Lower leg skin (tissue), 4 donors: ENCODE measurements around the gene PPP3CB. TPM values are rescaled to one million over a fixed set of nuclear protein-coding genes. Genes with fewer than 3 reads are reported as not detected.

Experiments used
- DNase-seq, 2 donors: peaks; one replicate each; pipeline ENCODE4 v3.0.0-alpha.2; 2019; ENCODE audit warnings: low spot score in 2 of 2
- H3K4me3 ChIP-seq: fragments of 200-600 bp; sonication (generic); 2 replicates; pipeline ENCODE4 v1.5.1; 2017; ENCODE audit warnings: mild to moderate bottlenecking, low read depth; ENCODE audit not compliant: poor library complexity, severe bottlenecking
- POLR2A ChIP-seq, 2 donors: fragments of 450-650 bp; IDR thresholded peaks; one replicate each; pipeline ENCODE4 v1.6.1; 2016 to 2017; ENCODE audit warnings: antibody characterized with exemption in 2 of 2, mild to moderate bottlenecking in 1 of 2, moderate library complexity in 1 of 2
- WGBS, 2 donors: methylation state at CpG; one replicate each; pipeline ENCODE4 v1.1.5; 2018; 5-methylcytosine and 5-hydroxymethylcytosine counted together
- intact Hi-C: fragments of 100-400 bp; cut with DNase I; formaldehyde crosslinking; loops from one replicate; pipeline ENCODE4 v1.15.0; 2023; ENCODE audit warnings: low total_unique reads
- total RNA-seq, 4 donors: library from RNA; depleted of rRNA; stranded (reverse); fragments of >200 nt; gene quantifications; one replicate each; pipeline ENCODE4 v1.1.0, GENCODE V29; 2016
- TF ChIP-seq, protein P1 (sequence below), 3 donors: fragments of 450-650 bp; IDR thresholded peaks; one replicate each; pipeline ENCODE4 v1.5.1; 2016; ENCODE audit warnings: antibody characterized with exemption in 3 of 3, mild to moderate bottlenecking in 3 of 3, moderate library complexity in 2 of 3

Gene PPP3CB
- total RNA-seq, 4 donors from 2014 or later, result 19.8 to 25.1 (median 24.1) TPM

- intact Hi-C loops, result no loop called here
- H3K4me3 ChIP-seq, result peak overlapping the region; percentile 90
- DNase-seq, result peak; percentile 87 to 97
- peak in 1 of 2 donors; percentile 53 for TF ChIP-seq POLR2A (IDR thresholded peaks at IDR 0.05)
- TF ChIP-seq, protein P1, sequence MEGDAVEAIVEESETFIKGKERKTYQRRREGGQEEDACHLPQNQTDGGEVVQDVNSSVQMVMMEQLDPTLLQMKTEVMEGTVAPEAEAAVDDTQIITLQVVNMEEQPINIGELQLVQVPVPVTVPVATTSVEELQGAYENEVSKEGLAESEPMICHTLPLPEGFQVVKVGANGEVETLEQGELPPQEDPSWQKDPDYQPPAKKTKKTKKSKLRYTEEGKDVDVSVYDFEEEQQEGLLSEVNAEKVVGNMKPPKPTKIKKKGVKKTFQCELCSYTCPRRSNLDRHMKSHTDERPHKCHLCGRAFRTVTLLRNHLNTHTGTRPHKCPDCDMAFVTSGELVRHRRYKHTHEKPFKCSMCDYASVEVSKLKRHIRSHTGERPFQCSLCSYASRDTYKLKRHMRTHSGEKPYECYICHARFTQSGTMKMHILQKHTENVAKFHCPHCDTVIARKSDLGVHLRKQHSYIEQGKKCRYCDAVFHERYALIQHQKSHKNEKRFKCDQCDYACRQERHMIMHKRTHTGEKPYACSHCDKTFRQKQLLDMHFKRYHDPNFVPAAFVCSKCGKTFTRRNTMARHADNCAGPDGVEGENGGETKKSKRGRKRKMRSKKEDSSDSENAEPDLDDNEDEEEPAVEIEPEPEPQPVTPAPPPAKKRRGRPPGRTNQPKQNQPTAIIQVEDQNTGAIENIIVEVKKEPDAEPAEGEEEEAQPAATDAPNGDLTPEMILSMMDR (IDR thresholded peaks at IDR 0.05), result no peak
- WGBS, 2 donors, result 0% methylated on average over 18 to 46 of the region's 55 CpGs
Measured at GRCh38 chr10:73495226-73495883, 469 bp downstream of the PPP3CB start.

- TF ChIP-seq, protein P1 (IDR thresholded peaks at IDR 0.05), result no peak
- no peak for TF ChIP-seq POLR2A (IDR thresholded peaks at IDR 0.05)
- 0% methylated on average over 2 of the region's 2 CpGs for WGBS, 2 donors
- peak overlapping the region; percentile 90 for H3K4me3 ChIP-seq
- DNase-seq, result no peak
- intact Hi-C loops, result no loop called here
Measured at GRCh38 chr10:73494877-73495225, 973 bp downstream of the PPP3CB start.

DNA sequence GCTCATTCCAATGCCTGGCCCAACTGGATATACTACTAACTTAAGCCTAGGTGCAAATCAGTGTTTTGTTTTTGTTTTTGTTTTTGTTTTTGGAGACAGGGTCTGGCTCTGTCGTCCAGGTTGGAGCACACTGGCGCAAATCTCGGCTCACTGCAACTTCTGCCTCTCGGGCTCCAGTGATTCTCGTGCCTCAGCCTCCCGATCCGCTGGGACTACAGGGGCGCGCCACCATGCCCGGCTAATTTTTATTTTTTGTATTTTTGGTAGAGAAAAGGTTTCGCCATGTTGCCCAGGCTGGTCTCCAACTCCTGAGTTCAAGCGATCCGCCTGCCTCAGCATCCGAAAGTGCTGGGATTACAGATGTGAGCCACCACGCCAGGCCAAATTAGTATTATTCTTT lies 1.6 kb downstream of the PPP3CB start:
- no peak for TF ChIP-seq POLR2A (IDR thresholded peaks at IDR 0.05)
- TF ChIP-seq, protein P1 (IDR thresholded peaks at IDR 0.05), result no peak
- no peak overlapping the region for H3K4me3 ChIP-seq
- intact Hi-C loops, result no loop called here
- DNase-seq, result no peak
- WGBS, 2 donors, result 91 to 92% methylated on average over 15 of the region's 15 CpGs

DNA sequence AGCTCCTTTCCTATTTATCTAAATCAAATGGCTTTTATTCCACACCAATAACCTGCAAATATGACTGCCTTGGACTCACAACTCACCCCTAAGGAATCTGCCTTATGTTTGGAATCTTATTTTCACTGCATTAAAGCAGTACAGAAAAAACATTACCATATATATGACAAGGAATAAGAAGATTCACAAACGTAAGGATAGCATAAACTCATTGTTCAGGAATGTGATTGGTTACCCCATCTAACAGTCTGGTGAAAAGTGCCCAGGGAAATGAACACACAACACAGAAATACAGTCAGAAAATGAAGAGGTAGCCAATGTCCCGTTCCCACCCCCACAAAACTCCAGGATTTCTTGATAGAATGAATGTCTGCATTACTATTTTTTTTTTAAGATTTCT lies 2.0 kb downstream of the PPP3CB start:
- intact Hi-C loops, result no loop called here
- H3K4me3 ChIP-seq, result no peak overlapping the region
- 20% methylated on average over 2 of the region's 2 CpGs for WGBS, 2 donors
- no peak for DNase-seq
- no peak for TF ChIP-seq POLR2A (IDR thresholded peaks at IDR 0.05)
- TF ChIP-seq, protein P1 (IDR thresholded peaks at IDR 0.05), result no peak

- intact Hi-C loops, result no loop called here
- WGBS, 2 donors, result 93 to 97% methylated on average over 4 of the region's 4 CpGs
- DNase-seq, result no peak
- no peak for TF ChIP-seq POLR2A (IDR thresholded peaks at IDR 0.05)
- TF ChIP-seq, protein P1 (IDR thresholded peaks at IDR 0.05), result no peak
- no peak overlapping the region for H3K4me3 ChIP-seq
Measured at GRCh38 chr10:73486601-73487000, 9.2 kb downstream of the PPP3CB start.

DNA sequence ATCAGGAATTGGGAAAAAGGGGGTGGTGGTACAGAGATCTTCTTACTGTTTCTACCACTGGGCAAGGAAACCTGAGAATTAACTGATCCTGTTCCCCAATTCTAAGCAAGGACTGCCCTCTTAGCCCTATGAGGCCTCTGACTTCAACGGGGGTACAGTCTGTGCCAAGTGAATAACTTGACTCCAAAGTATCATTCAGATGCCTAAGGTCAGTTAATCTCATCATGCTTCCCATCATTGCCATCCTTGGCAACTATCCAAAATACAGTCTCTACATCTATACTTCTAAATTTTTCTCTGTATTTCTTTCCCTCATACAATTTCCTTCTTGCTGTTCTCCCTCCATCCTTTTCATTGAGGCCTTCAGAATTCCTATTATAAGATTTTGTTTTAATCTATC lies 10.5 kb downstream of the PPP3CB start:
- WGBS, 2 donors, result 62 to 67% methylated on average over 1 of the region's 1 CpG
- no peak for TF ChIP-seq POLR2A (IDR thresholded peaks at IDR 0.05)
- TF ChIP-seq, protein P1 (IDR thresholded peaks at IDR 0.05), result no peak
- intact Hi-C loops, result no loop called here
- no peak overlapping the region for H3K4me3 ChIP-seq
- DNase-seq, result no peak
